Inferior parietal cortex (tissue), 1 donor: ENCODE data around the gene GPATCH1.
A peak's percentile ranks its signal among the peaks of the same experiment; 100 is the strongest.
"Not testable (repeated sequence)": the region's sequence is repeated elsewhere in the genome, so short reads cannot be mapped to it uniquely, and the experiment has no call there.

Experiments used
- DNase-seq: peaks from one replicate; pipeline ENCODE4 v3.0.0-alpha.2; 2016; ENCODE audit errors: extremely low spot score

Gene GPATCH1

GRCh38 chr19:33080761-33081681, at the start of gene GPATCH1:
GPATCH1 (plus strand) TSS chr19:33081181; CDS start chr19:33081194, 13 bp downstream.
- peak; percentile 90 for DNase-seq

GRCh38 chr19:33032218-33032781, 48.7 kb upstream of the GPATCH1 start:
- DNase-seq = no peak

- DNase-seq = no peak
These were observed 45.5 kb upstream of the GPATCH1 start for GRCh38 chr19:33035461-33035860.

GRCh38 chr19:33036370-33037167, 44.4 kb upstream of the GPATCH1 start:
- not testable (repeated sequence) for DNase-seq

GRCh38 chr19:33037168-33038025, 43.6 kb upstream of the GPATCH1 start:
- DNase-seq = not testable (repeated sequence)

GRCh38 chr19:33039108-33039599, 41.8 kb upstream of the GPATCH1 start:
- no peak for DNase-seq

- DNase-seq = no peak
These were observed 41.2 kb upstream of the GPATCH1 start for GRCh38 chr19:33039815-33040214.

GRCh38 chr19:33040994-33041827, 39.8 kb upstream of the GPATCH1 start:
- DNase-seq = peak; percentile 8

- not testable (repeated sequence) for DNase-seq
These were observed 39.2 kb upstream of the GPATCH1 start for GRCh38 chr19:33041828-33042160.

GRCh38 chr19:33047422-33047821, 33.6 kb upstream of the GPATCH1 start:
- DNase-seq = no peak

GRCh38 chr19:33048806-33049676, 31.9 kb upstream of the GPATCH1 start:
- DNase-seq = no peak

GRCh38 chr19:33050110-33050509, 30.9 kb upstream of the GPATCH1 start:
- no peak for DNase-seq

- DNase-seq = no peak
These were observed 28.5 kb upstream of the GPATCH1 start for GRCh38 chr19:33052352-33052972.

GRCh38 chr19:33054623-33055022, 26.4 kb upstream of the GPATCH1 start:
- no peak for DNase-seq

GRCh38 chr19:33055718-33056117, 25.3 kb upstream of the GPATCH1 start:
- DNase-seq = no peak

GRCh38 chr19:33060586-33060985, 20.4 kb upstream of the GPATCH1 start:
- no peak for DNase-seq

- DNase-seq = no peak
These were observed 18.1 kb upstream of the GPATCH1 start for GRCh38 chr19:33062902-33063301.

- no peak for DNase-seq
These were observed 17.6 kb upstream of the GPATCH1 start for GRCh38 chr19:33063356-33063752.
